IMR-90 (cell line): ENCODE measurements around the gene ERICH2. TPM values are rescaled to one million over a fixed set of nuclear protein-coding genes. Genes with fewer than 3 reads are reported as not detected.

ENCODE experiments used
- ATAC-seq: fragments of 200-7000 bp; cut with Tn5 transposase; 2 replicates; pipeline ENCODE4 v1.9.1; 2020; ENCODE audit warnings: low read depth, mild to moderate bottlenecking, moderate library complexity
- BruUV-seq: library from RNA; stranded (reverse); fragments of 400-500 nt; replicated peaks from 2 replicates; lab custom pipeline; 2021; lab: Mats Ljungman, UMichigan
- CTCF ChIA-PET: fragments of 300-600 bp; formaldehyde crosslinking; extraction: SDS; loops from one replicate; lab custom pipeline; 2021; ENCODE audit warnings: antibody characterized with exemption; lab: Yijun Ruan, JAX
- POLR2A ChIA-PET: fragments of 300-600 bp; sonication (Branson Sonifier 250); formaldehyde crosslinking; loops from one replicate; lab custom pipeline; 2022; ENCODE audit warnings: antibody characterized with exemption; ENCODE audit not compliant: unreplicated experiment; lab: Charles Lee
- DNase-seq: peaks from one replicate; pipeline ENCODE4 v3.0.0; 2013
- H2AFZ ChIP-seq: replicated peaks from 2 replicates; pipeline ENCODE3; 2013; ENCODE audit warnings: low read length, mild to moderate bottlenecking; ENCODE audit not compliant: poor library complexity
- H2AK5ac ChIP-seq: 2 replicates; pipeline ENCODE4 v1.6.1; 2013; ENCODE audit warnings: low read depth, low read length, inconsistent platforms
- H2AK9ac ChIP-seq: replicated peaks from 2 replicates; pipeline ENCODE3; 2013; ENCODE audit warnings: mild to moderate bottlenecking, low read depth, low read length, moderate library complexity; ENCODE audit not compliant: poor library complexity
- H2BK120ac ChIP-seq: 2 replicates; pipeline ENCODE4 v1.6.1; 2013; ENCODE audit warnings: low read depth, low read length, inconsistent platforms
- H2BK15ac ChIP-seq: 3 replicates; pipeline ENCODE4 v1.6.1; 2013; ENCODE audit warnings: low read depth, low read length, inconsistent platforms
- H2BK20ac ChIP-seq: 2 replicates; pipeline ENCODE4 v1.6.1; 2013; ENCODE audit warnings: low read depth, mild to moderate bottlenecking, inconsistent platforms, low read length, moderate library complexity
- H2BK5ac ChIP-seq: 2 replicates; pipeline ENCODE4 v1.6.1; 2013; ENCODE audit warnings: mild to moderate bottlenecking, low read depth, low read length, inconsistent platforms; ENCODE audit not compliant: poor library complexity, severe bottlenecking
- H3K14ac ChIP-seq: replicated peaks from 2 replicates; pipeline ENCODE4 v1.6.1; 2013; ENCODE audit warnings: low read depth, low read length, inconsistent platforms
- H3K18ac ChIP-seq: 2 replicates; pipeline ENCODE4 v1.6.1; 2013; ENCODE audit warnings: low read depth, low read length, control low read depth
- H3K23ac ChIP-seq: 2 replicates; pipeline ENCODE4 v1.6.1; 2013; ENCODE audit warnings: low read depth, low read length, inconsistent platforms
- H3K27ac ChIP-seq: 2 replicates; pipeline ENCODE4 v1.5.1; 2013; ENCODE audit warnings: mild to moderate bottlenecking, control low read depth, low read length; ENCODE audit not compliant: insufficient read depth
- H3K27me3 ChIP-seq: 2 replicates; pipeline ENCODE4 v1.6.1; 2013; ENCODE audit warnings: low read length; ENCODE audit not compliant: control insufficient read depth, insufficient read depth
- H3K36me3 ChIP-seq: 2 replicates; pipeline ENCODE4 v1.6.1; 2013; ENCODE audit warnings: low read length, mixed read lengths; ENCODE audit not compliant: control insufficient read depth, insufficient read depth
- H3K4ac ChIP-seq: 2 replicates; pipeline ENCODE4 v1.6.1; 2013; ENCODE audit warnings: low read depth, low read length, inconsistent platforms
- H3K4me1 ChIP-seq: 2 replicates; pipeline ENCODE4 v1.6.1; 2013; ENCODE audit warnings: low read length, mixed read lengths; ENCODE audit not compliant: control insufficient read depth, insufficient read depth
- H3K4me2 ChIP-seq: 2 replicates; pipeline ENCODE4 v1.6.1; 2013; ENCODE audit warnings: low read depth, mild to moderate bottlenecking, control low read depth, low read length, moderate library complexity
- H3K4me3 ChIP-seq: 2 replicates; pipeline ENCODE4 v1.5.1; 2013; ENCODE audit warnings: low read depth, mild to moderate bottlenecking, control low read depth, low read length, moderate library complexity; ENCODE audit not compliant: insufficient read depth
- H3K56ac ChIP-seq: 2 replicates; pipeline ENCODE4 v1.6.1; 2013; ENCODE audit warnings: low read length, inconsistent platforms; ENCODE audit not compliant: insufficient read depth; ENCODE audit errors: extremely low read depth
- H3K79me1 ChIP-seq, 2 experiments: 2 replicates each; pipeline ENCODE4 v1.6.1; 2013; ENCODE audit warnings: low read length in 2 of 2, inconsistent platforms in 1 of 2, low read depth in 1 of 2
- H3K9ac ChIP-seq: 2 replicates; pipeline ENCODE4 v1.6.1; 2013; ENCODE audit warnings: low read depth, low read length, control low read depth
- H3K9me1 ChIP-seq: 2 replicates; pipeline ENCODE4 v1.6.1; 2013; ENCODE audit warnings: low read length, inconsistent platforms; ENCODE audit not compliant: insufficient read depth
- H3K9me3 ChIP-seq: 2 replicates; pipeline ENCODE4 v1.6.1; 2013; ENCODE audit warnings: low read length; ENCODE audit not compliant: control insufficient read depth, insufficient read depth
- H4K20me1 ChIP-seq: 2 replicates; pipeline ENCODE4 v1.6.1; 2013; ENCODE audit warnings: low read length, inconsistent platforms; ENCODE audit not compliant: insufficient read depth
- H4K5ac ChIP-seq: 2 replicates; pipeline ENCODE4 v1.6.1; 2013; ENCODE audit warnings: mild to moderate bottlenecking, low read depth, low read length, control low read depth
- H4K8ac ChIP-seq, 2 experiments: 2 replicates each; pipeline ENCODE4 v1.6.1; 2013; ENCODE audit warnings: low read depth in 2 of 2, low read length in 2 of 2, control low read depth in 1 of 2, inconsistent platforms in 1 of 2
- H4K91ac ChIP-seq: 2 replicates; pipeline ENCODE4 v1.6.1; 2013; ENCODE audit warnings: low read depth, low read length, inconsistent platforms; ENCODE audit not compliant: insufficient read depth
- BHLHE40 ChIP-seq: fragments of 150-350 bp; IDR thresholded peaks from 2 replicates; pipeline ENCODE4 v1.6.1; 2016; ENCODE audit warnings: mild to moderate bottlenecking, low read depth, low read length
- CHD1 ChIP-seq: IDR thresholded peaks from 2 replicates; pipeline ENCODE4 v1.6.1; 2012; ENCODE audit warnings: low read depth, low read length, improper control_type of control experiment
- CTCF ChIP-seq: conservative IDR thresholded peaks from 2 replicates; pipeline ENCODE4 v1.5.1; 2012; ENCODE audit warnings: mild to moderate bottlenecking, low read depth, low read length, improper control_type of control experiment
- ELK1 ChIP-seq: fragments of 150-350 bp; IDR thresholded peaks from 2 replicates; pipeline ENCODE4 v1.6.1; 2016; ENCODE audit warnings: low read depth, mild to moderate bottlenecking, low read length, moderate library complexity, borderline replicate concordance
- FOS ChIP-seq: fragments of 150-350 bp; IDR thresholded peaks from 2 replicates; pipeline ENCODE4 v1.6.1; 2016; ENCODE audit warnings: low read depth, low read length
- MAFK ChIP-seq: IDR thresholded peaks from 2 replicates; pipeline ENCODE4 v1.6.1; 2012; ENCODE audit warnings: low read depth, low read length, improper control_type of control experiment
- MAZ ChIP-seq: IDR thresholded peaks from 2 replicates; pipeline ENCODE4 v1.6.1; 2012; ENCODE audit warnings: low read depth, mild to moderate bottlenecking, low read length, improper control_type of control experiment, moderate library complexity, borderline replicate concordance
- MXI1 ChIP-seq: IDR thresholded peaks from 2 replicates; pipeline ENCODE4 v1.6.1; 2012; ENCODE audit warnings: low read depth, mild to moderate bottlenecking, low read length, moderate library complexity, borderline replicate concordance
- NFE2L2 ChIP-seq: fragments of 150-350 bp; IDR thresholded peaks from 2 replicates; pipeline ENCODE4 v1.6.1; 2016; ENCODE audit warnings: low read depth, mild to moderate bottlenecking, low read length
- POLR2A ChIP-seq: IDR thresholded peaks from 2 replicates; pipeline ENCODE4 v1.6.1; 2012; ENCODE audit warnings: mild to moderate bottlenecking, low read depth, low read length
- RAD21 ChIP-seq: IDR thresholded peaks from 2 replicates; pipeline ENCODE4 v1.6.1; 2012; ENCODE audit warnings: low read length, improper control_type of control experiment
- RFX5 ChIP-seq: IDR thresholded peaks from 2 replicates; pipeline ENCODE4 v1.8.0; 2012; ENCODE audit warnings: low read depth, mild to moderate bottlenecking, low read length, moderate library complexity
- SMC3 ChIP-seq: fragments of 150-350 bp; IDR thresholded peaks from 2 replicates; pipeline ENCODE4 v1.6.1; 2016; ENCODE audit warnings: low read depth, mild to moderate bottlenecking, antibody characterized with exemption, low read length, moderate library complexity
- USF2 ChIP-seq: fragments of 150-350 bp; IDR thresholded peaks from 2 replicates; pipeline ENCODE4 v1.6.1; 2017; ENCODE audit warnings: mild to moderate bottlenecking, antibody characterized with exemption, low read length, low read depth
- WGBS, 2 experiments: methylation state at CpG; one replicate each; pipeline versions ENCODE4 v1.1.5 to v1.1.7; 2013; ENCODE audit warnings: missing lambda C conversion rate in 2 of 2; ENCODE audit not compliant: insufficient read length in 1 of 2; ENCODE audit errors: extremely low coverage in 2 of 2; 5-methylcytosine and 5-hydroxymethylcytosine counted together
- dilution Hi-C: fragments of 300-500 bp; cut with HindIII; formaldehyde crosslinking; loops from one replicate; pipeline ENCODE4 v1.14.3; 2018; ENCODE audit warnings: low sequenced_read_pairs; ENCODE audit not compliant: unreplicated experiment
- in situ Hi-C: fragments of 300-500 bp; cut with MboI; formaldehyde crosslinking; loops from 3 replicates; pipeline ENCODE4 v1.14.3; 2019; ENCODE audit warnings: low sequenced_read_pairs, inconsistent platforms, mixed read lengths
- intact Hi-C: fragments of 100-400 bp; cut with micrococcal nuclease; formaldehyde crosslinking; loops from 2 replicates; pipeline ENCODE4 v1.10.0; 2022
- polyA plus RNA-seq, 3 experiments: library from polyadenylated mRNA; depleted of rRNA; stranded (reverse); fragments of >200 nt; gene quantifications; 2 replicates each; pipeline ENCODE4 v1.2.3, GENCODE V29; 2012; ENCODE audit warnings: low replicate concordance in 1 of 3
- total RNA-seq: library from RNA; depleted of rRNA; stranded (reverse); fragments of >200 nt; gene quantifications from 2 replicates; pipeline ENCODE4 v1.2.3, GENCODE V29; 2012

Gene ERICH2
- total and polyA plus RNA-seq, 2 of the 4 experiments (the other 2 are of a cell fraction) = not detected

- Histone ChIP-seq H3K79me1 (no peaks in the 10 kb centered on the region), H3K9ac (no peak overlapping the region), H3K4me1 (peaks cover 1% of the 10 kb centered on the region; the same call in 1 of the 2 replicates), H4K91ac (no peak overlapping the region), H3K27me3 (peaks cover 48% of the 10 kb centered on the region), H2AK9ac (no peak overlapping the region), H2BK120ac (no peak overlapping the region), H3K23ac (no peak overlapping the region), H3K27ac (no peak overlapping the region), H4K20me1 (no peaks in the 10 kb centered on the region), H3K4me2 (no peak overlapping the region), H3K4ac (no peak overlapping the region), H4K8ac (no peak overlapping the region), H3K18ac (no peak overlapping the region), H2BK20ac (no peak overlapping the region), H3K9me1 (no peaks in the 10 kb centered on the region), H3K56ac (no peak overlapping the region), H2AK5ac (no peak overlapping the region), H3K14ac (no peak overlapping the region), H2AFZ (no peak overlapping the region), H3K36me3 (no peaks in the 10 kb centered on the region), H4K5ac (no peak overlapping the region), H2BK5ac (no peak overlapping the region), H3K9me3 (no peaks in the 10 kb centered on the region), H3K4me3 (no peak overlapping the region), H2BK15ac (no peak overlapping the region)
- BruUV-seq = no TSS peak
- intact Hi-C loops = loop anchor here (1.0 to 10.0 kb wide), 5 partner anchors 404 to 878 kb away; no protein-coding TSS in a partner anchor
- ATAC-seq = peak; percentile 55
- dilution Hi-C loops = loop anchor here (25.0 kb wide), 1 partner anchor 401 kb away; no protein-coding TSS in a partner anchor
- ChIA-PET POLR2A (no interaction called here), CTCF (interaction anchor here (0.8 to 2.8 kb wide), 5 partner anchors 10 to 489 kb away, joined by 3 to 11 read pairs (median 3); no protein-coding TSS in a partner anchor)
- 7% methylated on average over 7 of the region's 14 CpGs; no CpG with 5 or more reads in 1 of the 2 experiments for WGBS, 2 experiments
- in situ Hi-C loops = loop anchor here (10.0 to 25.0 kb wide), 4 partner anchors 408 to 1376 kb away; no protein-coding TSS in a partner anchor
- DNase-seq = peak; percentile 84
- TF ChIP-seq RFX5 (no peak), ELK1 (no peak), MAFK (no peak), SMC3 (peak; percentile 86), BHLHE40 (no peak), CTCF (peak; percentile 75), MXI1 (no peak), CHD1 (no peak), POLR2A (no peak), MAZ (no peak), USF2 (no peak), RAD21 (peak; percentile 81), NFE2L2 (no peak), FOS (no peak)
Measured at GRCh38 chr2:170812710-170813600, 42.8 kb downstream of the ERICH2 start.
